Measurements from ENCODE around the gene ALOX15B.

The ALOX15B gene

DNA sequence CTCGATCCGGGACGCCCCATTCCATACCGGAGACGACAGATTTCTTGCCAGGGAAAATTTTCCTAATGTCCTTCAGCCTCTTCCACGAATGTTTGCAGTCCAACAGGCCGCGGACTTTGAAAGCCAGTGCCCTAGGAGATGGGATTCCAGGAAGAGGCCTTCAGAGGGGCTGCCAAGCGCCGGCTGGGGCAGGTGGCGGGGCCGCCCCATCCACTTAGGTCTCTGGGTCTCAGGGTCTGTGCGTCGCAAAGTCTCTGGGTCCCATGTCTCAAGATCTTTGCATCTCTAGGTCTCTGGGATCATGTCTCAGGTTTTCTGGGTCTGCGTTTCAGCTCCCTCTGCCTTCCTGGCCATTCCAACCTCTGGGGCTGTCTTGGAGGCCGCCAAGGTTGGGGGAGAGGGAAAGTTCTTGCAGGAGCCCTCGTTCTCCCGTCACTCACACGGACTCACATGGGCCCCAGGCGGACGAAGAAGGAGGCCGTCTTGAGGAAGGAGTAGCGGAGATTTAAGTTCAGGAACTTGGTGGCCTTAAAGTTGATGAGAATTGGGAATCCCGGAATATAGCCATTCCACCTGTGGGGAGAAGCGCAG, 41.4 kb downstream of the ALOX15B start:
- no peak for DNase-seq (ENCODE audit: low read depth in 2 of 2)

DNA sequence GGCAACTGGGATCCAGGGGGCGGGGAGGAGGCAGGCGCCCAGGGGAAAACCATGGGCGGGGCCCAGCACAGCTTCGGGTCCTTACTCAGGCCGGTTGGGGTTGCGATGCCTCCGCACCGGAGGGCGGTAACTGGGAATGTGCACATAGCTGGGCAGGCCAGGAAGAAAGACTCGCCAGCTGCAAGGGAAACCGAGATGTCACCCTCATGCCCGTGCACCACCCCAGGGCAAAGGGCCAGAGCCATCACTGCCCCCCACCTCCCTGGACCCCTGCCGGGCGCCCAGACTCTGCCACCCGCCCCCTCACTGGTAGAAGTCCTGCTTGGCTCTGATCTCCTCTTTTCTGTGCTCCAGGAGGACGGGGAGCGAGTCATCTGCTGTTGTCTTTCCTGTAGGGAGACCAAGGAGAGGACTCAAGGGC, 42.0 kb downstream of the ALOX15B start:
- no peak for DNase-seq (ENCODE audit: low read depth in 2 of 2)

DNA sequence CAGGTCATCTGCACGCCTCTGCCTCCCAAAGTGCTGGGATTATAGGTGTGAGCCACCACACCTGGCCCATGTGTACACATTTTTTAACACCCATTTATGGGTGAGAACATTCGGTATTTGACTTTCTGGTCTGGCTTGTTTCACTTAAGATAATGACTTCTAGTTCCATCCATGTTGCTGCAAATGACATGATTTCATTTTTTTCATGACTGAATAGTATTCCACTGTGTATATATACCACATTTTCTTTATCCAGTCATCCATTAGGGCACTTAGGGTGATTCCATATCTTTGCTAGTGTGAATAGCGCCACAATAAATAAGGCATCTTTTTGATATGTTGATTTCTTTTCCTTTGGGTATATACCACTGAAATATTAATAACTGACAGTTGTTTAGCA, 43.0 kb downstream of the ALOX15B start:
- no peak for DNase-seq (ENCODE audit: low read depth in 2 of 2)

DNA sequence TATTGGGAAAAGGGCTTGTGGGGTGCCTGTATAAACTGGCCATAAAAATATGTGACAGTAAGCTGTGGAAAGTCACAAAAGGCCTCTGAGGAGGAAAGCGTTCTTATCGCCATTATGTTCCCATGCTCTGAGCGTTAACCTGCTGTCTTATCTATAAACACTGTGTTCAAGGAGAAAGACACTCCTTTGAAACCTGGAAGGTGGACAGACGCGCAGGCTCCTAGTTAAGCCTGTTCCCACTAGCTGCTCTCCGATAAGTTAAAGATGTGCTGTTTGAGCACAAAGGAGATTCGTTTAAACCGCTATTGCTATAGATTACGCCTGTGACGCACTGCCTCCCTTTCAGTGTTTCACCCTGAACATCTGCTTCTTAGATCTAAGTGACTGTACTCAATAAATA, 43.4 kb downstream of the ALOX15B start:
- DNase-seq (ENCODE audit: low read depth in 2 of 2), result no peak

DNA sequence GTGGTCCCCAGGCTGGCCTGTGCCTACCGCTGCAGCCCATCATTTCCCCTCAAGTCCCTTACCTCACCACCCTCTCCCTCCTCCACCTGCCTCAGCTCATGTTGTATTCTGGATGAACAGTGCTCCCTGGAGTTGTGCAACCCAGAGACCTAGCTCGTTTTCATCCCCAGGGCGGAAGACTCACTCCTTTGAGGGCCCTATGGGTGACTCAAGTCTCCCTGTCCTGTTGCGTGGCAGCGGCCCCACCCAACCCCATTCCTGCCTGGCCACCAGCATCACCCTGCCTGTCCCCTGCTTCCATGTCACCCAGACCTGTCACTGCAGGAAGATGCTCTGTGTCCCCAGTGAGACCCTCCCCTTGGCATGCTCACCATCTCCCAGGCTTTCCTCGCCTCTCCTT, 45.4 kb downstream of the ALOX15B start:
- no peak for DNase-seq (ENCODE audit: low read depth in 2 of 2)

DNA sequence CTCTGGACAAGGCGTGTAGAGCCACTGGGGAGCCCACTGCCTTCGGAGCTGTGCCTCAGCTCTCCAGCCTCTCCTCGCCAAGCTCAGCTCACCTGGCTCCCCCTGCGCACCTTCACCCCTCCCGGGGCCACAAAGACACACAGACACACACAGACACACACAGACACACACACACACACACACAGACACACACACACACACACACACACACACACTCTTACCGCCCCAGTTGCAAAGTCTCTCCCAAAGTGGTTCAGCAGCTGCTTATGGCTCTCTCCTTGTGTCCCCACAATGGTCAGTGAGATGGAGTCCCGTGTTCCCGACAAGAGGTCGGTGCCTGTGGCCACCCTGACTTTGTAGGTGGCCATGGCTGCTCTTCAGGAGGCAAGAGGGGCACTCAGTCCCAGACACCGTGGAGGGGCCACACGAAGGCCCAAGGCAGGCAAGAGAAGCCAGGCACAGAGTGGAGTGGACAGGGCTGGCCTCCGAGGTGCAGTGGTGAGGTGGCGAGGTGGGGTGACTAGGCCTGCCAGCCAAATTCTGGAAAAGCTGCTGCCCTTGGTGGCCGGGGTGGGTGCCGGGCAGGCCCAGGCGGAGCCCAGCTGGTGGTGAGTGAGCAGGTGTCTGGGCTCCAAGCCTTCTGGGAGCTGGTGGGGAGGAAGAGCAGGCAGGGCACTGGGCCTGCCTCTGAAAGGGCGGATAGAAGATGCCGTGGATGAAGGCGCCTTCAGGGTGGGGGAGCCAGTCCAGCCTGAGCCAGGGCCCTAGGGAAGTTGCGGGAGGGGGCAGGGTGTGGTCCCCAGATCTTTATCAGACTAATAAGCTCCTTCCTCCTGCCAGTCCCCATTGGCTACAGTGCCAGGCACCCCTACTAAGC, 48.5 kb downstream of the ALOX15B start, which contains the start of gene ALOX12B:
TSS of gene ALOX12B (minus strand) at position 642 of the 877 bp plus-strand sequence. CDS start at position 368, 274 bp downstream.
- no peak for DNase-seq (ENCODE audit: low read depth in 2 of 2)

DNA sequence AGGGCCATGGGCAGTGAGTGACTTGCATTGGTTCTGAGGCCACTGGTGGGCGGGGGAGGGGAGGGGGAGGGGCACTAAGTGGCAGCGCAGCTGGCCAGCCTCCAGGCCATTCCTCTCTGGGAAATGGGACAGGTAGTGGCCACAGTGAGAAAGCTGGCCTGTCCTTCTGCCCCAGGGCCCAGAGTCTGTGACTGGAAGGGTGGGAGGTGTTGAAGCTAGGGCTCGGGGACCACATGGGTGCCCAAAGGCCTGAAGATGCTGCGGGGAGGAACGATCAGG, 49.0 kb downstream of the ALOX15B start:
- no peak for DNase-seq (ENCODE audit: low read depth in 2 of 2)

DNA sequence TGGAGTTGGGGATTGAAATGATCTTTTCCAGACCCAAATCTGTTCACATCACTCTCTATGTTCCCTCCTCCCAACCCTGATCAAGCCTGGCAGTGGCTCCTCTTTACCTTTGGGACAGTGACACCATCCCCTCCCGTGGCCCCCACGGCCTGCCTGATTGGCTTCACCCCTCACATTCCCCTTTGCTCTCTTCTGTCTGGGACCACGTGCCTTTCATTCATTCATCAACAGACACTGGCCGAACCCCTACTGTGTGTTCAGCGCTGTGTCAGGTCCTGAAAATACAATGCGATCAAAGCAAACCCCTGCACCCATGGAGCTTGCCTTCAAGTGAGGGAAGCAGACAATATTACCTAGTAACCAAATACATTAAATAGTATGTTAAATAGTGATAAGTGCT, 50.9 kb downstream of the ALOX15B start:
- no peak for DNase-seq (ENCODE audit: low read depth in 2 of 2)

DNA sequence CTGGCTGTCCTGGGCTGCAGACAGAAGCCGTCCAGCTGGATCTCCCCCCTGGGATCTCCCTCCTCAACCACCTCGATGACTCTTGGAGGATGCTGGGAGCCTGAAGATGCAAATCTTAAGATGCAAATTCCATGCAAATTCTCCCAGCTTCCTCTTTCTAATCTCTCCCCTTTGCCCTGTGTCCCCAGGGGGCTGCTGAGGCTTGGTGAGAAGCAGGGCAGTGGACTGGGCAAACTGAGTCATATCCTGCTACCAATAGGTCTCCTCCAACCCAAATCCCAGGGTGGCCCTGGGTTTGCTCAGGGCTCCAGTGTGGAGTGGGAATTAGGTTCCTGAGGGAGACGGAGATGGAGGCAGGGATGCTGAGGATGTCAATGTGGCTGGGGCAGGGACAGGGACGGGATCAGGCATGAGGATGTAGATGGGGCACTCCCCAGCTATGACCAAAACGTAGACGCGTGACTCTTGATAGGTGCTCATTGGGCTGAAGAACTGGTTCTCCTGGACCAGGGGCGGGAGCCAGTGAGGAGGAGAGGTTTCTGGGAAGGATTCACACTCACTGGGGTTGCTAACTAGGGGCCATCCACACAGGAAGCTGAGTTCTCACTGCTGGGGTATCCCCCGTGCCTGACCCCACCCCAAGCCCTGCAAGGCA, 52.3 kb downstream of the ALOX15B start:
- DNase-seq (ENCODE audit: low read depth in 2 of 2), result no peak

DNA sequence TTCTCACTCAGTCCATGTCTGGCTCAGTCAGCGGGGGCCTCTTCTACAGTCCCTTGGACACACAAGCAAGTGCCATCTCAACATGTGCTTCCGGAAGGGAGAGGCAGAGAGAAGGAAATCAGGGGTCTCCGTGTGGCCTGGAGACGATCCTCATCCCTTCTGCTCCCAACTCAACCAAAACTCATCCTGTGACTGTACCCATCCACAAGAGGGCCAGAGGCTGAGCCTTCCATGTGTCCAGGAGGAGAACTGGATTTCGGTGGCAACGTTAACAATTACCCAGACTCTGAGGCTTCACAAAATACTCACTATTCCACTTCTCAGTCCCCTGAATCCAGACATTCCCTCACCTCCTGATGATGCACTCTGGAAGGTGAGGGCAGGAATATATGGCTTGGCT, 56.5 kb downstream of the ALOX15B start:
- no peak for DNase-seq (ENCODE audit: low read depth in 2 of 2)

DNA sequence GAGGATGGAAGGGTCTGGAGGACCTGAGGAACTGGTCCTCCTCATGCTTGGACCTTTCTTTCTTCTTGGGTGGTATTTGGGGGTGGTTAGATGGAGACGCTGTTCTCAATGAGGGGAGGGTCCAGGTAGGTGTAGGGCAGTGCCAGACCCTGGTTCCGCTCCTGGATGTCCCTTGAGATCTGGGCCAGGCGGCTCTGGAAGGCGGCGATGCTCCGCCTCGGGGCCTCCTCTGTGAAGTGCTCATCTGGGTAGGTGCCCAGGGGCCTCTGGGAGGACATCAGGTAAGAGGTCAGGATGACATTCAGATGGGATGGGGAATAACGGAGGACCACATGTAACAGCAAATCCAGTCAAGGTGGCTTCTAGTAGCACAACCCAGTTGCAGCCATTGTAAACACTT, 57.7 kb downstream of the ALOX15B start:
- DNase-seq (ENCODE audit: low read depth in 2 of 2), result no peak

All from stimulated activated CD8-positive, alpha-beta memory T cell treated with anti-CD3 and anti-CD28 coated beads, Interleukin-7, amount 100 ng/mL, for 4 hours (primary cell).